CD4-positive, alpha-beta T cell (primary cell): ENCODE data around the gene CRACR2A. TPM values are rescaled to one million over a fixed set of nuclear protein-coding genes. Genes with fewer than 3 reads are reported as not detected.

Experiments used
- ATAC-seq: fragments of 200-7000 bp; cut with Tn5 transposase; one replicate; pipeline ENCODE4 v1.10.0; 2022; ENCODE audit warnings: mild to moderate bottlenecking; ENCODE audit not compliant: poor library complexity
- CTCF ChIA-PET: fragments of 350-600 bp; sonication (Branson Sonifier 250); formaldehyde crosslinking; loops from one replicate; lab custom pipeline; 2021; ENCODE audit warnings: antibody characterized with exemption, inconsistent platforms; lab: Charles Lee
- POLR2A ChIA-PET: fragments of 350-600 bp; sonication (Branson Sonifier 250); formaldehyde crosslinking; loops from one replicate; lab custom pipeline; 2021; ENCODE audit warnings: antibody characterized with exemption, inconsistent platforms; lab: Charles Lee
- DNase-seq, 14 experiments: peaks; one replicate each; pipeline ENCODE4 v3.0.0-alpha.2; 2013 to 2020; ENCODE audit warnings: mixed read lengths in 2 of 14
- H3K27ac ChIP-seq, 2 donors: one replicate each; pipeline versions ENCODE4 v1.5.1 to v1.7.0; 2013; ENCODE audit warnings: low read length in 2 of 2, low read depth in 1 of 2, mild to moderate bottlenecking in 1 of 2
- H3K27me3 ChIP-seq, 2 experiments: 1 replicate in 1 of 2; 2 replicates in 1 of 2; pipeline versions ENCODE4 v1.6.1 to v1.7.0; 2013; ENCODE audit warnings: low read length in 2 of 2, control low read depth in 1 of 2, mild to moderate bottlenecking in 1 of 2, moderate library complexity in 1 of 2; ENCODE audit not compliant: insufficient read depth in 2 of 2, control insufficient read depth in 1 of 2
- H3K36me3 ChIP-seq: one replicate; pipeline ENCODE4 v1.6.1; 2013; ENCODE audit warnings: low read length, control low read depth; ENCODE audit not compliant: insufficient read depth
- H3K4me1 ChIP-seq: one replicate; pipeline ENCODE4 v1.6.1; 2013; ENCODE audit warnings: low read length, control low read depth; ENCODE audit not compliant: insufficient read depth
- H3K4me3 ChIP-seq: one replicate; pipeline ENCODE4 v1.5.1; 2013; ENCODE audit warnings: mild to moderate bottlenecking, low read length, moderate library complexity
- H3K9me3 ChIP-seq, 2 experiments: 1 replicate in 1 of 2; 2 replicates in 1 of 2; pipeline versions ENCODE4 v1.6.1 to v1.7.0; 2013; ENCODE audit warnings: low read length in 2 of 2, mild to moderate bottlenecking in 2 of 2, control low read depth in 1 of 2, moderate library complexity in 1 of 2; ENCODE audit not compliant: control insufficient read depth in 1 of 2, insufficient read depth in 1 of 2
- H3K27ac Mint-ChIP-seq: one replicate; pipeline ENCODE4 v1.8.0; 2020; ENCODE audit warnings: mixed read lengths
- H3K27me3 Mint-ChIP-seq: one replicate; pipeline ENCODE4 v1.8.0; 2021; ENCODE audit warnings: mixed read lengths
- H3K36me3 Mint-ChIP-seq: one replicate; pipeline ENCODE4 v1.8.0; 2021; ENCODE audit warnings: low read depth, mixed read lengths
- H3K4me1 Mint-ChIP-seq: one replicate; pipeline ENCODE4 v1.8.0; 2021; ENCODE audit warnings: low read depth, mixed read lengths
- H3K4me3 Mint-ChIP-seq: one replicate; pipeline ENCODE4 v1.8.0; 2020; ENCODE audit warnings: mild to moderate bottlenecking, mixed read lengths
- H3K9me3 Mint-ChIP-seq: one replicate; pipeline ENCODE4 v1.8.0; 2020; ENCODE audit warnings: mixed read lengths
- CTCF ChIP-seq: fragments of 200-600 bp; IDR thresholded peaks from one replicate; pipeline ENCODE4 v1.8.0; 2022; ENCODE audit warnings: antibody characterized with exemption, mild to moderate bottlenecking
- intact Hi-C, 2 experiments: fragments of 100-400 bp; cut with DNase I in 1 of 2; cut with micrococcal nuclease in 1 of 2; formaldehyde crosslinking; loops; one replicate each; pipeline versions ENCODE4 v1.15.1 to v1.9.0; 2023 to 2025; cut with DNase I, micrococcal nuclease
- total RNA-seq, 174 experiments: library from RNA in 2 of 174; stranded (reverse) in 2 of 174; gene quantifications; one replicate each; pipeline ENCODE4 v1.2.3 and lab custom pipeline; 2021 to 2026

Gene CRACR2A
- total RNA-seq, 2 experiments from 2014 or later: 23.5 to 27.5 TPM

DNA sequence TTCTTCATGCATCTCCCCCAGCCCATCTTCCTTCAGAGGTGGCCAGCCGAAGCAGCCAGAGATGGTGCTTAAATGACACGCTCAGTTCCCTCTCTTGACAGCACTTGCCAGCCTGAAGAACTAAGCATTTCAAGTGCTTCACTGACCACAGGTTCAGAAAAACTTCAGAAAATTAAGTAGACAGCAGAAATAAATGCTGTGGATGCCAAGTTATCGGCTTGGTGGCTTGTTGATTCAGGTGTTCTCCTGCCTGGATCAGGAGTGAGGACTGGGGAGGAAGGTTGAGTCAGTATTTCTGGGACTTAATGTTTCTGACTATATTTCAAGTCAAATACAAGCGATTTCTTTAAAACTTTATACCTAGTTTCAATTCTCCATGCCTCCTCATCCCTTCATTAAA lies 58.2 kb downstream of the CRACR2A start:
- H3K27me3 ChIP-seq: no peaks in the 10 kb centered on the region
- DNase-seq: no peak
- intact Hi-C loops: no loop called here
- no peak for ATAC-seq
- peaks cover 57% of the 10 kb centered on the region for H3K36me3 ChIP-seq
- ChIA-PET POLR2A (no interaction called here), CTCF (no interaction called here)
- H3K4me1 ChIP-seq: no peaks in the 10 kb centered on the region
- no peak for TF ChIP-seq CTCF
- H3K27ac Mint-ChIP-seq: no peak overlapping the region
- no peaks in the 10 kb centered on the region for H3K9me3 Mint-ChIP-seq
- no peaks in the 10 kb centered on the region for H3K27me3 Mint-ChIP-seq
- no peak overlapping the region for H3K4me3 ChIP-seq
- no peaks in the 10 kb centered on the region for H3K9me3 ChIP-seq
- H3K4me3 Mint-ChIP-seq: no peak overlapping the region
- no peaks in the 10 kb centered on the region for H3K4me1 Mint-ChIP-seq
- H3K36me3 Mint-ChIP-seq: peaks cover 84% of the 10 kb centered on the region
- H3K27ac ChIP-seq: no peak overlapping the region

- H3K36me3 ChIP-seq: peaks cover 48% of the 10 kb centered on the region
- ATAC-seq: no peak
- H3K27me3 Mint-ChIP-seq: no peaks in the 10 kb centered on the region
- ChIA-PET CTCF (no interaction called here), POLR2A (no interaction called here)
- peaks cover 82% of the 10 kb centered on the region for H3K36me3 Mint-ChIP-seq
- H3K9me3 Mint-ChIP-seq: no peaks in the 10 kb centered on the region
- no peaks in the 10 kb centered on the region for H3K4me1 Mint-ChIP-seq
- intact Hi-C loops: no loop called here
- H3K4me3 Mint-ChIP-seq: no peak overlapping the region
- H3K27me3 ChIP-seq: no peaks in the 10 kb centered on the region
- no peak overlapping the region for H3K27ac ChIP-seq
- H3K27ac Mint-ChIP-seq: no peak overlapping the region
- no peaks in the 10 kb centered on the region for H3K9me3 ChIP-seq
- TF ChIP-seq CTCF: no peak
- no peak for DNase-seq
- H3K4me1 ChIP-seq: no peaks in the 10 kb centered on the region
- no peak overlapping the region for H3K4me3 ChIP-seq
Observed at GRCh38 chr12:3692616-3693365, 60.1 kb downstream of the CRACR2A start.

DNA sequence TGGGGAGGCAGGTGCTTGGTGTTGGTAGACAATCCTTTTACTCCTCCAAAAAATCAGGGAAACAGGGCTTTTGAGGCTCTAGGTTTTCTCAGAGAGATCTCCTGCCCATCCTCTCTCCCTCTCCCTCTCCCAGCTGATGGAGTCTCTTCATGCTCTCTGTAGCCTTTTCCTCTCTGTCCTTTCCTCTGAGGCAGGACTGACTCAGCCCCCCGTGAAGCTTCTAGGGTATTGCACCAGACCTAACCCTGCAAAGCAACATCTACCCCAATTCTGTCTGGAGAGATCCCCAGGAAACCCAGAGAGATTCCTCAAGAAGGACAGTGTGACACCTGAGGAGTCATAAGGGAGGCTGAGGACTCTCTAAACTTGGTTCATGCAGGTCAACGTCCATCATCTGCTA lies 66.4 kb downstream of the CRACR2A start:
- peaks cover 73% of the 10 kb centered on the region for H3K36me3 Mint-ChIP-seq

More for the DNA sequence above, 66.4 kb downstream of the CRACR2A start:
- no peak overlapping the region for H3K4me3 Mint-ChIP-seq
- no peaks in the 10 kb centered on the region for H3K9me3 Mint-ChIP-seq
- H3K27ac Mint-ChIP-seq: no peak overlapping the region
- no peaks in the 10 kb centered on the region for H3K4me1 Mint-ChIP-seq
- CTCF ChIA-PET: no interaction called here
- Histone ChIP-seq H3K27ac (no peak overlapping the region), H3K27me3 (no peaks in the 10 kb centered on the region), H3K4me1 (no peaks in the 10 kb centered on the region), H3K9me3 (no peaks in the 10 kb centered on the region), H3K4me3 (no peak overlapping the region), H3K36me3 (peaks cover 26% of the 10 kb centered on the region)
- H3K27me3 Mint-ChIP-seq: no peaks in the 10 kb centered on the region
- no peak for ATAC-seq
- intact Hi-C loops: no loop called here
- POLR2A ChIA-PET: no interaction called here
- TF ChIP-seq CTCF: no peak
- DNase-seq: no peak
